Globus pallidus (tissue), 1 donor: ENCODE measurements around the gene ATP4A.
A peak's percentile ranks its signal among the peaks of the same experiment; 100 is the strongest.

Experiments
- DNase-seq: peaks from one replicate; pipeline ENCODE4 v3.0.0-alpha.2; 2015; ENCODE audit warnings: low spot score

The ATP4A gene

DNA sequence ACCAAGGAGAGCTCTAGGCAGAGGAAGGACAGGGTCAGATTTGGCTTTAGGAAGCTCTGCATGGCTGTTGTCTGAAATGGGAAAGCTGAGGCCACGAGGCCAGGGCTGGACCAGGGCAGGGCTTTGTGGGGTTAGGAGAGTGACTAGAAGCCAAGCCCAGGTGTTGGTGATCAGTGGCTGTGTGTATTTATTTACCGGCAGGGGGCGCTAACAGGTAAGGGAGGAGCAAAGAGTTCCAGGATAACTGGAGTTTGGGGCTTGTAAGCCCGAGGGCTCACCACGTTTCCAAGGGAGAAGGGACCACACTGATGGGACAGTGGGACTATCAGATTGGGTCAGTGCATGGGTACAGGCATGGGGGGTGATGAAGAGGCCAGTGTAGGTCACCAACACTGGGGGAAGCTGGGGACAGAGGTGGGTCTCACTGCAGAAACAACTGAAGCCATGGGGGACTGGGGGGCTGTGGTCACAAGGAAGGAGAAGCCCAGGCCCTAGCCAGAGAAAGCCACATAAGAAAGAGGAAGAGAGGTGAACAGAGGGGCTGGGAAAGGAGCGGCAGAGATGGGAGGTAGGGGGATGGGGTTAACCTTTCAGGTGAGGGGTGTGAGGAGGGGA is 14.2 kb downstream of the ATP4A start:
- peak; percentile 42 for DNase-seq

DNA sequence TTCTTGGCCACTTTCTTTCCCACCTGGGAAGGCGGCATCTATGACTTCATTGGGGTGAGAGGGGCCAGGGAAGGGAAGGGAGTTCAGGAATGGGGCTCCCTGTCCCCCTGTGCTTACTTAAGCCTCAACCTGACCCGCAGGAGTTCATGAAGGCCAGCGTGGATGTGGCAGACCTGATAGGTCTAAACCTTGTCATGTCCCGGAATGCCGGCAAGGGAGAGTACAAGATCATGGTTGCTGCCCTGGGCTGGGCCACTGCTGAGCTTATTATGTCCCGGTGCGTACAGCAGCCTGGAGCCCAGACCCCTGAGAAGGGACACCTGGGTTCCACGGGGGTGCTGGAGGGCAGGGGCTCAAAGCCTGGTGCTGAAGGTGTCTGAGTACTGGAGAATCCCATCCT is 16.9 kb downstream of the ATP4A start:
- no peak for DNase-seq

DNA sequence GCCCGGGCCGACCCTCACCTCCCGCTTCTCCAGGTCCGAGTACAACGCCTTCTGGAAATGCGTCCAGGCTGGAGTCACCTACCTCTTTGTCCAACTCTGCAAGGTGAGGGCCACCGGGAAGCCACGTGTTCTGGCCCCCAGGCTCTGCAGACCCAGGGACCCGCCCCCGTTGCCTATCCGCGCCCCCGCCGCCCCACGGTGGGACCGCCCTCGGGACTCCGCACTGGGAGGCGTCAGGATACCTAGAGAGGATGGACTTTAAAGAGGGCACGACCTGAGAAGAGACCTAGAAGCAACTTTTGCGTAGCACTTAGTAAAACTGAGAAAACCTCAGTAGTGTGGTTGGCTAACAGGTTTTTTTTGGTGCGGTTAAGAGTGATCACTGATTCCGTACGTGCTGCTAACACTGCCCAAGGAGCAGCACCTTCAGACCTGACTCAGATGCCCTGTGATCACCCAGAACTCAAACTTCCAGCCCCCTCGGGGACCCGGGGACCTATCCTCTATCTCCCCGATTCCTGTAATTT is 17.5 kb downstream of the ATP4A start:
- DNase-seq = no peak

DNA sequence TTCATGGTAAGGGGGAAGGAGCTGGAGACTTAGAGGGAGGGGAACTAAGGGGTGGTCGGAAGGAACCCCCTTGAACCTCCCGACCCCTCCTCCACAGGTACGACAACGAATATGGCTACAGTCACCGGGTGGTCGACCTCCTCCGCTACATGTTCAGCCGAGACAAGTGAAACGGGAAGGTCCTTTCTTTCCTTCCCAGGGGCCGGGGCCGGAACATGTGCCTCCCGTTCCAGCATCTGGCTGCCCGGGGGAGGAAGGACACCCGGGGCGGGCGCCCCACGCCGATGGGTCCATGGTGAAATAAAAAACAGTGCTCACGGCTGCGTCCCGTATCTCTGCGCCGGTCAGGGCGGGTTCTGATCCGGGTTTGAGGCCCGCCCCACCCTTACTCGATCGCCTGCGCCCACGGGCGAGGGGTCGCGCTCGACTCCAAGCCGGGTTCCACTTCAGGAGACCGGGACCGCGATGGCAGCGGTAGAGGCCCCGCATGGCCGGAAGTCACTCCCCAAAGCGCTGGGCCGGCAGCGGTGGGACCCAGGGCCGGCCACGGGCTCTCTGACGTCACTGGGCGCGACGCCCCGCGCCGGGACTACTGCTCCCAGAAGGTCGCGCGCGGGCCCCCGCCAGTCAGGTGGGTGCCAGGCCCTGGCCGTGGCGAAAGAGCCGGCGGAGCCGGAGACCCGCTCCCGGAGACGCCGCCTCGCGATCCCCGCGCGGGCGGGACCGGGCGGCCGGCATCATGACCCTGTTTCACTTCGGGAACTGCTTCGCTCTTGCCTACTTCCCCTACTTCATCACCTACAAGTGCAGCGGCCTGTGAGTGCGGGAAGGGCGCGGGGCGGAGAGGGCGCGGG is 18.2 kb downstream of the ATP4A start, which contains the start of gene TMEM147:
TSS of gene TMEM147 (plus strand) at position 626 of the 854 bp plus-strand sequence. CDS start at position 740, 114 bp downstream.
- peak; percentile 86 for DNase-seq

DNA sequence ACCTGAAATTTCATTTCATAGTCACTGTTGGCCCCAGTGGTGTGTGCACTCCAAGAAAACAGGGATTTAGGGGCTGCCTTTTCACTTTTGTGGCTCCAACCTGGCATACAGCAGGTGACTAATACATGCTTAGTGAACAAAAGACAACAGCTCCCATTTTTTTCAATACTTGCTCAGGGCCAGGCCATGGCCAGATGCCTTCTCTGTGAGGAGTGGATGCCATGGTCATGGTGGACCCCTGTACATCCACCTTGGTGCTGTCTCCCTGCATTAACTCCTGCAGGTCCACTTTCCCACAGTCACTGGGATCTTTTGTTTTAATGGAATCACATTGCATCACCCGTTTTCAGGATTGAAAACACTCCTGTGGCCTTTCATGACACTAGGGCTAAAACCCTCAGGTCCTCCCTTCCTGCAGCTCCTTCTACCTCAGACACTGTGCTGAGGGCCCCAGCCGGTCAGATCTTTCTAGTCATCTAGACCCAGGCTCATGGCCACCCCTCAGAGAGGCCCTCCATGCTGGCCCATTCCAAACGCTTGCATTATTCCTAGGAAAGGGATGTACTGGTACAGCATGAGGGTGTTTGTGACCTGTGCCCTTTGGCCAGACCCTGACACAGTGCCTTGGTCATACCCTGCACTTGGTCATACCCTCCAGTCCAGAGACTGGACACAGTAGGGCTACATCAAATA is 19.2 kb downstream of the ATP4A start:
- DNase-seq = no peak

DNA sequence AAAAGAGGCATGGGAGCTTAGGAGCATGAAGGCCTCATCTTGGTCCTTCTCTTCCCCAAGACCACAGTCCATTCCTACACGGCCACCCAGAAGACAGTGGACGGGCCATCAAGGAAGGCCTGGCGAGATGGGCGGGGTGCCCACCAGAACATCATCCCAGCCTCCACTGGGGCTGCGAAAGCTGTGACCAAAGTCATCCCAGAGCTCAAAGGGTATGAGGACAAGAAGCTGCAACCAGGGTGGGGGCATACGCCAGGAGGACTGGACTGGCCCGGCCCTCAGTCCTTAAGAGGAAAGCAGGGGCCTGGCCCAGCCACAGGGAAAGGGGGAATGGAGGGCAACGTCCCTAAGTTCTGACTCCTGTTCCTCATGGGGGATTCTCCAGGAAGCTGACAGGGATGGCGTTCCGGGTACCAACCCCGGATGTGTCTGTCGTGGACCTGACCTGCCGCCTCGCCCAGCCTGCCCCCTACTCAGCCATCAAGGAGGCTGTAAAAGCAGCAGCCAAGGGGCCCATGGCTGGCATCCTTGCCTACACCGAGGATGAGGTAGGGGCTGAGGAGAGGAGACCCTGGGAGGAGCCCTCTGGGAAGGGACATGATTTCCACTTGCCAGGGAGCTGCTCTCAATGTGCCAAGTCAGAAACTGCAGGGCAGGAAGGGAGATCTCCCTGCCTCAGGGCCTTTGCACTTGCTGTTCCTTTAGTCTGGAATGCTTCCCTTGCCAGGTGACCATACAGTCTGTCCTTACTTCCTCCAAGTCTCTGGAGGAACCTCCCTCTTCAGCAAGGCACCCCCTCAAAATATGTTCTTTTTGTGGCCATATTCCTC is 20.0 kb downstream of the ATP4A start:
- no peak for DNase-seq

DNA sequence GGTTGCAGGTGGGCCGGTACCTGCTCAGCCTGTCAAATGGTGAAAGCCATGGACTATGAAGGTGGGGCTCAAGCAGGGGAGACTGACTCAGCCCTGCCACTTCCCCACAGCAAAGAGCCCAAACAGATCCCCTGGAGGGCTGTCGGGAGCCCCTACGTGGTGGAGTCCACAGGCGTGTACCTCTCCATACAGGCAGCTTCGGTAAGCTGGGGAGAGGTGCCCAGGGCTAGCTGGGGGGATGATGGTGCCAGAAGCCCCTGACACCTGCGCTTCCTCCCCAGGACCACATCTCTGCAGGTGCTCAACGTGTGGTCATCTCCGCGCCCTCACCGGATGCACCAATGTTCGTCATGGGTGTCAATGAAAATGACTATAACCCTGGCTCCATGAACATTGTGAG is 21.2 kb downstream of the ATP4A start:
- no peak for DNase-seq

DNA sequence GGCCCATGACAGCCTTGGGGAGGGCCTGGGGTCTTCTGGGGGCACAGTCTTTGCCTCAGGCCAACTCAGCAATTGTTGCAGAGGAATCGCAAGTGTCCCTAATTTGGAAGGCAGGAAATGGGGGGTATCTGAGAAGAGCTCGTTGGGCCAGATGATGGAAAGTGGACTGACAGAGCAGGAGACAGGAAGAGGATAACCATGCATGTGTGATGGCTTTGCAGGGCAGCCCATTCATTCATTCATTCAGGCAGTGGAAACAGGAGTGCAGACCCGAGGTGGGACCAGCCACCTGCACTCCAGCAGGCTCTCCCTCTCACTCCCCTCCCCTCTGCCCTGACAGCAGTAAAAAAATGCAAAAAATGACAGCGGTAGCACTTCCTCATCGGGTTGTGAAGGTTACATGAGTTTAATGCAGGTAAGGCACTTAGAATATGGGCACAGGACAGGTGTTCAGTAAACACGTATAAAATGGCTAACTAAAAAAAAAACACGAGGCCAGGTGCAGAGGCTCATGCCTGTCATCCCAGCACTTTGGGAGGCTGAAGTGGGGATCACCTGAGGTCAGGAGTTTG is 23.0 kb downstream of the ATP4A start:
- no peak for DNase-seq

DNA sequence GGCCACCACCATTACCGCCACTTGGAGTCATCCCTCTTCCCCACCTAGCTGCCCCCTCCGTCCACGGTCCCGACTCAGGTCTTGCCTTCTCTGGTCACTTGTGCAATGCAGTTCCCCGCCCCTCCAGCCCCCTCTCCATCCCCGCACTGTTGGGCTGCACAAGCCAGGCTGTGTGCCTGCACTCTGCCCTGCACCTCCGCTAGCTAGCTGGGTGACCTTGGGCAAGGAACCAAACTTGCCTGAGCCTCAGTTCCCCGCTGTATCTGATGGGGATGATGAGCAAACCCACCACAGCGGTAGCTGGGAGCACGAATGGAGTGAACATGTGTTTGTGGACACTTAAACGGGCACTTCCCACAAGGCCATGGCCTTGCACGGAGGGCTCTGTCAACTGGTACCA is 23.6 kb downstream of the ATP4A start:
- no peak for DNase-seq

DNA sequence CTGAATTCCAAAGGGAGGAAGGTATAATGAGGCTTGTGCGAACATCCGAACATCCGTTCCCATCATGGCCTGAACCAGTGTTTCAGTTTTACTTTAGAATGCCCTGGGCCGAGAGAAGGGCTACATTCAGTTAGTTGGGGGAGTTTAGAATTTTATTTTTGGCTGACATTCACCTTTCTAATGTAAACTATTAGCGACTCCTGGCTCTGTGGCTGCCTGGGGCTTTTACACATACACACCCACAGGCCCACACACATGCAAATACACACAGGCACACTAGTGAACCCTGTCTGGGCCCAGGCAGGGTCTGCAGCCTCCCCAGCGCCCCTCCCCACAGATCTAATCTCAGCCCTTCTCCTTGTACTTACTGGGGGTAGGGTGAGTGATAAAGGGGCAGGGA is 24.1 kb downstream of the ATP4A start:
- no peak for DNase-seq

DNA sequence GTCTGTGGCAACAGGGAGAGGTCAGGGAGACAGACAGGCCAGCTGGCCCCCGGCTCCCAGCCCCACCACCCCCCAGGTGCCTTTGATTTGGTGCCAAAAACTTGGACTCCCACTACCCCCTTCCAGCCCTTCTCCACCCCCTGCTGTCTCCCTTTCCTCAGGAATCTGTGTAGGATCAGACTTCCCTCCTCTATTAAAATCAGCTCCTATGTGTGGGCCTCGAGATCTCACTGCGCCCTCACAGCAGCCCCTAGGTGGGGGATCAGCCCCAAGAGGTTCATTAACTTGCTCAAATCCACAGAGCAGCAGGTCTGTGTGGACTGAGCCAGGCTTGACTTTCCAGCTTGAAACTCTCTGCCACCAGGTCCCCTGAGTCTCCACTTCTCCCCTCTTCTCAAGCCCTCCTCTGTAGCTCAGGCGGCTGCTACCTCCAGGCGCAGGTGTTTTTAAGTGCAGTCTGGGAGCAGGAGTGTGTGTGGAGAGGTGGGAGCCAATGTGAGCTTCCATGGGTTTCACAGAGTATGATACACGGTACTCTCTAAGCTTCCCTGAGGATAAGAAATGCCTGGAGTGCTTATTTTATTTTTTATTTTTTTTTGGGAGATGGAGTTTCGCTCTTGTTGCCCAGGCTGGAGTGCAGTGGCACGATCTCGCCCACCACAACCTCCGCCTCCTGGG is 28.5 kb downstream of the ATP4A start:
- DNase-seq = no peak

DNA sequence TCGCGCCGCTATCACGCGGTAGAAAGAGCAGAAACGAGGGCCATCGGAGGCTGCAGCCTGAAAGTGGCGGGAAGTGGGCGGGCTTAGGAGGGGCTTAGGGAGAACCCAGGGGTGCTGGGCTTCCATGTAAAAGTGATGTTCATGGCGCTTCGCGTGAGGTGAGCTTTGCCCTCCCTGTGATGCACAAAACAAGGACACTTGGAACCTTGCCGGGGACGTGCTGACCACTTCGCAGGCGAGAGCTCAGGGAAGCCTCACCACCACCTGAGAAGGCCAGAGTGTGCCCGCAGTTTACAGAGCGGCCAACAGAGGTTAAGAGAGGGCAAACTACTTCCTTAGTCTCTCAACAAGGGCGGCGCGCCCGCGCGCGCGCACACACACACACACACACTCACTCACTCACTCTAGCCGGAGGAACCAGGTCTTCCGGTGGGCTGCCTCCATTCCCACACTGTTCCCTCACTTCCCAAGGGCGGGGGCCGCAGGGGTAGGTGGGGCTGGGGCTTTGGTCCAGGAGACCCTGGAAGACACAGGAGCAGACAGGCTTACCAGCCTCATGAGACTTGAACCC is 29.6 kb downstream of the ATP4A start:
- DNase-seq = no peak

DNA sequence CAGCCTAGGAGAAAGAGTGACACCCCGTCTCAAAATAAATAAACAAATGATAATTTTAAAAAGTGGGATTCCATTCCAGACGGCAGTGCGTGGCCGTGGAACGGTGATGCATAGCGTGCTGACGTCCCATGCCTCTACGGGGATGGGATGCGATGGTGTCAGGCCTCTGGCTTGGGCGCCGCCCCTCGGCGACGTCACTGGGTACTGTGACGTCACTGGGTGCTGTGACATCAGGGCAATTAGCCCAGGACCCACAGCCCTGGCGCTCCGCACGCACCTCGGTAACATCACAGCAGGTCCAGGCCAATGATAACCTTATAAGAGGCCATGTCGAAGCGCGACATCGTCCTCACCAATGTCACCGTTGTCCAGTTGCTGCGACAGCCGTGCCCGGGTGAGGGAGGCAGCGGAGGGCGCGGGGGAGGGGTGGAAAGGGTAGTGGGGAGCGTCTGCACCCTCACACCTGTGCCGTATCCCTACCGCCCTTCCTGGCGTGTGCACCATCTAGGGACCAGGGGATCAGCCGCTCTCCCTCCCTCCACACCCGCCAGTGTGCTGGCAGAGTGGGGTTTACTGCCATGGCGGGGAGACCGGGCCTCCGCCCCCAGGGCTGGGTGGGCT is 30.1 kb downstream of the ATP4A start, which contains the start of gene GAPDHS:
TSS of gene GAPDHS (plus strand) at position 256 of the 621 bp plus-strand sequence. CDS start at position 328, 72 bp downstream.
- no peak for DNase-seq

DNA sequence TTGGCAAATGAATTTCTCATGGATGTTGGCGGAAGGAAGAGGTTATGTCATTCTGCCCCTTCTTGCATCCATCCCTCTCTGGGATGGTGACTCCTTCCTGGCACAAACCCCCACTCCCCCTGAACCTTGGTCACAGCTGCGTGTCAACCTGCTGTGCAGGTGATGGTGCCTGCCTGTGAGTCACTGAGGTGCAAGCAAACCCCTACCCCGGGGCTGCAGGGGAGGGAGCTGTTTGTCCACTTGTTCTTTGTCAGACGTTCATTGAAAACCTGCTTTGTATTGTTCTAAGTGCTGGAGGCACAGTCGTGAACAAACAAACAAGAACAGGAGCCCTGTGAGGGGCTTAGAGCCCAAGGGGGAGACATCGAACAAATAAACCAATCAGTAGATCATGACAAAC is 32.2 kb downstream of the ATP4A start:
- DNase-seq = no peak

DNA sequence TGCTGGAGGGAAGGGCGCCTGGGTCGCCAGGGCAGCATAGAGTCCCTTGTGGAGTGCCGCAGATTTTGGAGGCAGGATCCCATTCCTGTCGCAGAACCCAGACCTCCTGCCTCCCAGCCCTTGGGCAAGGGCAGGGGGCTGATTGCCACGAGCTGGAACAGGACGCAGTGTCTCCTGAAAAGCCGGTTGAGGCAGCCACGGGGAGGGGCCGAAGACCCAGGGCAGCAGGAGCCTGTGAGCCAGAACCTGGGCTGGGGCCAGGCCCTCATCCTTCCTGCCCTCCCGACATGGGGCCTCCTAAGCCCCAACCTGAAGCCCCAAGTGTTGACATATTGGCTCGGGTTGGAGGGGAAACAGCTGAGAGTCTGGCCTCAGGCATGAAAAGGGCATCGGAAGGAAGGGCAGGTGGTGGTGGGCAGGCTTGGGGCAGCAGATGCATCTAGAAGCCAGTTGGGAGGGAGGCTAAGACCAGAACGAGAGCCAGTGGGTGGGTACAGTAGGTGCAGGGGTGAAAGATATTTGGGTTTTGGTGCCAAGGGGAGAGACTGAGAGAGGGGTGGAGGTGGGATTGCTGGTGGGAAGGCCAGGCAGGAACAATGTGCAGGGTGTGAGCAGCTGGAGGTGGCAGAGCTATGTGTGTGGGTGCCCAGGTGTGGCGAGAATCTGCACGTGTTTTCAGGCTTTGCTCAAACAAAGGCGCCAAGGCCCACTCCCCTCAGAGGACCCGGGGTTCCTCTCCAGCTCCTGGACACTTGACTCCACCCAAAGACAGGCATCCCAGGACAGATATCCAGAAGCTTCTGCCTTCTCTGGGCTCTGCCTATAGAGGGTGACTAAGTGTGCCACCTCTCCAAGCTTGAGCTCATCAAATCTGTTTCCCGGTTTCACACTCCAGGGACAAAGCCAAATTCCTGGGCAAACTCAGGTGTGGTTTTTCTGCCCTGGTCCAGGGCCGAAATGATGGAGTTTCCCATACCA is 33.9 kb downstream of the ATP4A start:
- DNase-seq = no peak

DNA sequence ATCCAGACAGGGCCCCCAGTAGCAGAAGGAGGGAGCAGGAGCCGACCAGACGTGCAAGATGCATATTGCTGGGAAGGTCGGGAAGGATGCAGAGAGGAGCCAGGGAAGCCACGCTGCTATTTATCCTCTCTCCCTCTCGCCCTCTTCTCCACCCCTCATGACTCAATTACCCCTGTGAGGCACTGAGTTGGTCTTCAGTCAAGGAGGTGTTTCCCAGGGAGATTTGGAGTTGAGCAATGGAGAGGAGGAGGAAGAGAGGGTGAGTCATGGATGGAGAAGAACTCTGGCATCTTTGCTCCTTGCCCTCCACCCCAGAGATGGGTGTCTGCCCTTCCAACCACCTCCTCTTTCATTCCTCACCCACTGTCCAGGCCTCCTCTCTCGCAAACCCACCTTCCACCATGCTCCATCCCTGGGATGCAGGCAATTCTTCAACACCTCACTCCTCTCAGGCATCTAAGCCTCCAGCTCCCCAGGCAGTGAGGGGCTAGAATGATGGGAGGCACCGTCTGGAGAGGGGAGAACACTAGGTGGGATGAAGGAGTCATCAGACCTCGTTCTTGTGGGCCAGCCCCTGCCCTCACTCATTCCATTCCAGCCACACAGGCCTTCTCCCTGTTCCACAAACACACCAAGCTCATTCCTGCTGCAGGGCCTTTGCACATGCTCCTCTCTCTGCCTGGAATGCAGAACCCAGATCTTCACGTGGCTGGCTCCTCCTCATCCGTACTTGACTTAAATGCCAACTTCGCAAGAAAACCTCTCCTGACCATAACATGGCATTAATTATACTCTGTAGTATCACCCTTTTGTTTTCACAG is 35.0 kb downstream of the ATP4A start, which contains the start of gene SBSN:
TSS of gene SBSN (minus strand) at position 94 of the 821 bp plus-strand sequence. CDS start at position 64, 30 bp downstream.
- no peak for DNase-seq

DNA sequence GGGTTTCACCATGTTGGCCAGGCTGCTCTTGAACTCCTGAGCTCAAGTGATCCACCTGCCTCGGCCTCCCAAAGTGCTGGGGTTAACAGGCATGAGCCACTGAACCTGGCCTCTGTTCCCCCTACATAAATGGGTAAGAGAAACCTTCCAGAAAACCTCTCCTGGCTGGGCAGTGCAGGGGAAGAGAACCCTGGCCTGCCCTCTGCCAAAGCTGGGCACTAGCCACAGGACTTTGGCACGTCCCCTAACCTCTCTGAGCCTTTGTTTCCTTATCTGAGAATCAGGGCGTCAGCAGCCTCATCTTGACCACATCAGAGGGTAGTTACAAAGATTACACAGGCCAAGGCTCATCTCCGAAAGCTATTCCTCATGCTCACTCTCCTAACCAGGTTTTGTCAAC is 37.6 kb downstream of the ATP4A start:
- no peak for DNase-seq
